Stomach (tissue), 4 donors: ENCODE measurements around the gene SART1.

Source experiments
- CTCF ChIP-seq, 7 experiments: fragments of 450-650 bp in 4 of 7; fragments of 200-600 bp in 3 of 7; sonication (generic) in 3 of 7; IDR thresholded peaks; one replicate each; pipeline ENCODE4 v1.5.1; 2016 to 2019; ENCODE audit warnings: antibody characterized with exemption in 7 of 7, control low read depth in 2 of 7, mild to moderate bottlenecking in 1 of 7
- EP300 ChIP-seq: sonication (generic); formaldehyde crosslinking; IDR thresholded peaks from one replicate; pipeline ENCODE4 v1.6.1; 2017; ENCODE audit warnings: antibody characterized with exemption

GRCh38 chr11:65916391-65916790, 45.1 kb upstream of the SART1 start:
- TF ChIP-seq CTCF (IDR thresholded peaks at IDR 0.05) (no peak), EP300 (no peak)
